GM12873 (cell line): ENCODE data around the gene SPPL2C.

ENCODE experiments used
- CTCF ChIP-seq: IDR thresholded peaks from 2 replicates; pipeline ENCODE4 v1.5.1; 2012; ENCODE audit warnings: low read depth, mild to moderate bottlenecking, moderate library complexity, low read length, control low read depth; ENCODE audit not compliant: insufficient read depth; ENCODE audit errors: missing control alignments

Gene SPPL2C, protein sequence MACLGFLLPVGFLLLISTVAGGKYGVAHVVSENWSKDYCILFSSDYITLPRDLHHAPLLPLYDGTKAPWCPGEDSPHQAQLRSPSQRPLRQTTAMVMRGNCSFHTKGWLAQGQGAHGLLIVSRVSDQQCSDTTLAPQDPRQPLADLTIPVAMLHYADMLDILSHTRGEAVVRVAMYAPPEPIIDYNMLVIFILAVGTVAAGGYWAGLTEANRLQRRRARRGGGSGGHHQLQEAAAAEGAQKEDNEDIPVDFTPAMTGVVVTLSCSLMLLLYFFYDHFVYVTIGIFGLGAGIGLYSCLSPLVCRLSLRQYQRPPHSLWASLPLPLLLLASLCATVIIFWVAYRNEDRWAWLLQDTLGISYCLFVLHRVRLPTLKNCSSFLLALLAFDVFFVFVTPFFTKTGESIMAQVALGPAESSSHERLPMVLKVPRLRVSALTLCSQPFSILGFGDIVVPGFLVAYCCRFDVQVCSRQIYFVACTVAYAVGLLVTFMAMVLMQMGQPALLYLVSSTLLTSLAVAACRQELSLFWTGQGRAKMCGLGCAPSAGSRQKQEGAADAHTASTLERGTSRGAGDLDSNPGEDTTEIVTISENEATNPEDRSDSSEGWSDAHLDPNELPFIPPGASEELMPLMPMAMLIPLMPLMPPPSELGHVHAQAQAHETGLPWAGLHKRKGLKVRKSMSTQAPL

DNA sequence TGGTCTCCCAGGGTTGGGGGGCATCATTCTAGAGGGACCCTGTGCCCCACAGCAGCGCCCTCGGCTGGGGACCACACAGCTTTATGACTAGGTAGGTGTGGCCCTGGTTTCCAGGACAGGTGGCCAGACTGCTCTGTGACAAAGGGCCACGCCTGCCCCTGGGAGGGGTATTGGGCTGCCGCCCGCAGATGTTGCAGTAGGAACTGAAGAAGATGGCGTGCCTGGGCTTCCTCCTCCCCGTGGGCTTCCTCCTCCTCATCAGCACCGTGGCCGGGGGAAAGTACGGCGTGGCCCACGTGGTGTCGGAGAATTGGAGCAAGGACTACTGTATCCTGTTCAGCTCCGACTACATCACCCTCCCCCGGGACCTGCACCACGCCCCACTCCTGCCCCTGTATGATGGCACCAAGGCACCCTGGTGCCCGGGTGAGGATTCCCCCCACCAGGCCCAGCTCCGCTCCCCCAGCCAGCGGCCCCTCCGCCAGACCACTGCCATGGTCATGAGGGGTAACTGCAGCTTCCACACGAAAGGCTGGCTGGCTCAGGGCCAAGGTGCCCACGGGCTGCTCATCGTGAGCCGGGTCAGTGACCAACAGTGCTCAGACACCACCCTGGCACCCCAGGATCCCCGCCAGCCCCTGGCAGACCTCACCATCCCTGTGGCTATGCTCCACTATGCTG lies at the start of gene SPPL2C:
TSS of gene SPPL2C (plus strand) at position 187 of the 681 bp plus-strand sequence. CDS start at position 213, 26 bp downstream.
- no peak for TF ChIP-seq CTCF

DNA sequence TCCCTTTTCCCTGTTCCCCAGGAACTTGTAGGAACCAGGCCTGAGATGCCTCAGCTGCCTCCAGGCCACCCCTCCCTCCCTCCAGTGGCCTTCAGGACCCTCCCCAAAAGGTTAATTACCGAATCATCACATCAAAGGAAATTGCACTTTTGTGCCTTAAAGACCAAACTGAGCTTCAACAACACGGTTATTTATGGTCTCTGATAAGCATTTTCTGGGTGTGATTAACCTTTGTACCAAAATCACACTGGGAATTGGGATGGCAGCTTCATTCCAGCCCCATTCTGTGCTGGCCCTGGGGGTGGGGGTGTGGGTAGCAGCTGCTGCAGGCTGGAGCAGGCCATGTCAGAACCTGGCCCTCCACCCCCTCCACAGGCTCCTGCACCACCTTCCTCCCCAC lies 43.9 kb upstream of the SPPL2C start:
- no peak for TF ChIP-seq CTCF

- TF ChIP-seq CTCF = no peak
These were observed 43.3 kb upstream of the SPPL2C start for GRCh38 chr17:45801421-45801820.

DNA sequence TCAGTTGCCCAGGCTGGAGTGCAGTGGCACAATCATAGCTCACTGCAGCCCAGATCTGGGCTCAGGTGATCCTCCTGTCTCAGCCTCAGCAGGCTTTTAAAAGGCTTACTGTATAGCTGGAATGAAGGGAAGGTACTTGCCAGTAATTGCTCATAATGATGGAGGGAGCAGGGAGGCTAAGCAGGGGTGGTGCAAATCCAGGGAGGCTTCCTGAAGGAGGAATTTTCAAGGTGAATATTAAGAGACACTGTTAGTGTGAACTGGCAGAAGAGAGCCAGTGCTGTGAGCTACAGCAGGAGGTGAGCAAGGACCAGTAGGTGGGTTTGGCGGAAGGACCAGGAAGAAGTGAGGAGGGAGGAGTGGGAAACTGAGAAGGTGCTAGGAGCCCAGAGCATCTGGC lies 35.8 kb upstream of the SPPL2C start:
- TF ChIP-seq CTCF = no peak

DNA sequence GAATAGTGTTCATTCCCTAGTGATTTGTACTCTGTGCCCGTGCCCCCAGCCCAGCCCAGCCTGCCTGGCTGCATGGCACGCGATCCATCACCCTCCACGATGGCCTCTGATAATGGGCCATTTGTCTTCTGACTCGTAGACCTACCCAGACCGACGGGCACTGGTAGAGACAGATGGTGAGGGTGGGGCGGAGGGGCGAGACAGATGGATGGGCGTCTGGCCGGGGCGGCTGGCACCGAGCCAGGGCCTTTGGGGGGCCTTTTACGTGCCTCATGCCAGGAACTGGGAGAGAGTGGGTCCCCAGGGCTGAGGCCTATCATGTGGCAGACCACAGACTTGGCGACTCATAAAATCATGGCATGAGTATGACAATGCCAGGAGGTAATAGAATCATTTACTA lies 35.2 kb upstream of the SPPL2C start:
- TF ChIP-seq CTCF = no peak

DNA sequence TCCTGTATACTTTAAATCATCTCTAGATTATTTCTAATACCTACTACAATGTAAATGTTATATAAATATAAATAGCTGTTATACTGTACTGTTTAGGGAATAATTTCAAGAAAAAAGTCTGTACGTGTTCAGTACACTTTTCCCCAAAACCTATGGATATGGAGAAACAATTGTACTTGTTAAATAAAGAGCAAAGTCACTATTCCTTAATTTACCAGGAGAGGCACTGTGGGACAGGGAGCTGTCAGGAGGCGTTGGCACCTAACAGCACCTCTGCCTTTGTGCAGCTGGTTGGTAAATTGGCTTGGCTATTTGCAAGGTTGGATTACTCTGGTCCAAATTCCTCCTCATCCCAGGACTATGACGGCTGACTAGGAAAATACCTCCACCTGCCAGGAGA lies 32.6 kb upstream of the SPPL2C start:
- TF ChIP-seq CTCF = peak; percentile 18
